ENCODE data around the gene ATP2B3.

The ATP2B3 gene

DNA sequence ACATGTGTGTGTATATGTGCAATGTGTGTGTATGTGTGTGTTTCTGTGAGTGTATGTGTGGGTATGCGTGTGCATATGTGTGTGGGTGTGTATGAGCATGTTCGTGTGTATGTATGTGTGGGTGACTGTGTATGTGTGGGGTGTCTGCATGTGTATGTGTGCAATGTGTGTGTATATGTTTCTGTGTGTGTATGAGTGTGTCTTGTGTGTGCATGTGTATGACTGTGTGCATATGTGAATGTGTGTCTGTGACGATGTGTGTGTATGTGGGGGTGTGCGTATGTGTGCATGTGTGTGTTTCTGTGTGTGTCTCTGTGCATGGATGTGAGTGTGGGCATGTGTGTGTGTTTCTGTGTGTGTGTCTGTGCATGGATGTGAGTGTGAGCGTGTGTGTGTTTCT, 4.2 kb upstream of the ATP2B3 start:
- no peak overlapping the region for H3K27ac ChIP-seq
- intact Hi-C loops (cut with DNase I; ENCODE audit: low total_unique reads), result no loop called here

GRCh38 chrX:153514259-153514658, 3.2 kb upstream of the ATP2B3 start:
- no peak for DNase-seq
- no peak for TF ChIP-seq CTCF (IDR thresholded peaks at IDR 0.05)
- intact Hi-C loops (cut with DNase I; ENCODE audit: low total_unique reads), result no loop called here

More for the DNA sequence above, 4.2 kb upstream of the ATP2B3 start:
- Histone ChIP-seq H3K36me3 (no peaks in the 10 kb centered on the region), H3K9me3 (no peaks in the 10 kb centered on the region), H3K27me3 (peaks cover 0 to 21% of the 10 kb centered on the region in 2 donors), H3K4me1 (peaks cover 0 to 29% (median 14%) of the 10 kb centered on the region in 4 donors), H3K4me3 (no peak overlapping the region)
- no peak for DNase-seq
- no peak for TF ChIP-seq CTCF (IDR thresholded peaks at IDR 0.05)

GRCh38 chrX:153515435-153515834, 2.0 kb upstream of the ATP2B3 start:
- Histone ChIP-seq H3K36me3 (no peaks in the 10 kb centered on the region), H3K4me1 (peaks cover 0 to 25% (median 12%) of the 10 kb centered on the region in 4 donors), H3K27ac (no peak overlapping the region), H3K4me3 (no peak overlapping the region), H3K27me3 (peaks cover 0 to 42% of the 10 kb centered on the region in 2 donors), H3K9me3 (no peaks in the 10 kb centered on the region)
- no peak for TF ChIP-seq CTCF (IDR thresholded peaks at IDR 0.05)
- intact Hi-C loops (cut with DNase I; ENCODE audit: low total_unique reads), result no loop called here
- DNase-seq, result no peak

More at GRCh38 chrX:153514259-153514658, 3.2 kb upstream of the ATP2B3 start:
- Histone ChIP-seq H3K9me3 (no peaks in the 10 kb centered on the region), H3K27ac (no peak overlapping the region), H3K27me3 (peaks cover 0 to 31% of the 10 kb centered on the region in 2 donors), H3K4me1 (peaks cover 0 to 29% (median 14%) of the 10 kb centered on the region in 4 donors), H3K36me3 (no peaks in the 10 kb centered on the region), H3K4me3 (no peak overlapping the region)

DNA sequence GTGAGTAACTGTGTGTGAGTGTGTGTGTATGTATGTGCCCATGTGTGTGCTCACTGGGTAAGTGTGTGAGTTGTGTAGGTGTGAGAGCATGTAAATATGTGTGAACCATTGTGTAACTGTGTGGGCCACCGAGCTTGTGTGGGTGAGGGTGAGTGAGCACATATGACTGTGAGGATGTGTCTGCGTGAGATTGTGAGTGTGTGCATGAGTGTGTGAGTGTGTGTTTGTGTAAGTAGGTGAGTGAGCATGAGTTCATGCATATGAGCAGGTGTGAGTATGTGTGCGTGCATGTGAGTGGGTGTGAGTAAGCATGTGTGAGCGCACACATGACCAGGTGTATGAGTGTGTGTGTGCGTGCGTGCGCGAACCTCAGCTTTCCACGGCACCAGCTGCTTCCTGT, 1.4 kb upstream of the ATP2B3 start:
- TF ChIP-seq CTCF (IDR thresholded peaks at IDR 0.05), result no peak
- Histone ChIP-seq H3K9me3 (no peaks in the 10 kb centered on the region), H3K4me3 (no peak overlapping the region), H3K27ac (no peak overlapping the region), H3K27me3 (peaks cover 0 to 46% of the 10 kb centered on the region in 2 donors), H3K36me3 (no peaks in the 10 kb centered on the region), H3K4me1 (peaks cover 0 to 23% (median 12%) of the 10 kb centered on the region in 4 donors)
- intact Hi-C loops (cut with DNase I; ENCODE audit: low total_unique reads), result no loop called here
- DNase-seq, result no peak

- Histone ChIP-seq H3K27ac (no peak overlapping the region), H3K9me3 (no peaks in the 10 kb centered on the region), H3K27me3 (peaks cover 0 to 53% of the 10 kb centered on the region in 2 donors), H3K36me3 (no peaks in the 10 kb centered on the region), H3K4me1 (peaks cover 0 to 18% (median 9%) of the 10 kb centered on the region in 4 donors), H3K4me3 (no peak overlapping the region)
- intact Hi-C loops (cut with DNase I; ENCODE audit: low total_unique reads), result no loop called here
- no peak for DNase-seq
- TF ChIP-seq CTCF (IDR thresholded peaks at IDR 0.05), result no peak
Measured at GRCh38 chrX:153517946-153518834, 748 bp downstream of the ATP2B3 start.

Measured in tibial artery (tissue), 4 donors.